Ishikawa (cell line): ENCODE measurements around the gene RIMBP2.

Experiments used
- CEBPB ChIP-seq: IDR thresholded peaks from 2 replicates; pipeline ENCODE4 v1.6.1; 2012
- CREB1 ChIP-seq: IDR thresholded peaks from 2 replicates; pipeline ENCODE4 v1.6.1; 2012; ENCODE audit warnings: low read depth
- EGR1 ChIP-seq: IDR thresholded peaks from 2 replicates; pipeline ENCODE4 v1.6.1; 2012
- EP300 ChIP-seq: IDR thresholded peaks from 2 replicates; pipeline ENCODE4 v1.6.1; 2012; ENCODE audit warnings: borderline replicate concordance
- FOXM1 ChIP-seq: IDR thresholded peaks from 2 replicates; pipeline ENCODE4 v1.6.1; 2012; ENCODE audit warnings: low read depth, borderline replicate concordance
- NFIC ChIP-seq: IDR thresholded peaks from 2 replicates; pipeline ENCODE4 v1.6.1; 2012
- RAD21 ChIP-seq: IDR thresholded peaks from 2 replicates; pipeline ENCODE4 v1.6.1; 2012; ENCODE audit warnings: low read depth
- TAF1 ChIP-seq: IDR thresholded peaks from 2 replicates; pipeline ENCODE4 v1.6.1; 2012; ENCODE audit warnings: low read depth, mild to moderate bottlenecking
- TCF12 ChIP-seq: IDR thresholded peaks from 2 replicates; pipeline ENCODE4 v1.6.1; 2012; ENCODE audit warnings: low read depth
- TEAD4 ChIP-seq: IDR thresholded peaks from 2 replicates; pipeline ENCODE4 v1.6.1; 2012
- YY1 ChIP-seq: IDR thresholded peaks from 2 replicates; pipeline ENCODE4 v1.6.1; 2012; ENCODE audit warnings: low read depth
- ZBTB7A ChIP-seq: IDR thresholded peaks from 2 replicates; pipeline ENCODE4 v1.6.1; 2012; ENCODE audit warnings: low read depth
- TF ChIP-seq, protein P1 (sequence below): IDR thresholded peaks from 2 replicates; pipeline ENCODE4 v1.6.1; 2012
- TF ChIP-seq, protein P2 (sequence below): IDR thresholded peaks from 2 replicates; pipeline ENCODE4 v1.6.1; 2012
- TF ChIP-seq, protein P3 (sequence below): IDR thresholded peaks from 2 replicates; pipeline ENCODE4 v1.6.1; 2012; ENCODE audit warnings: low read depth, mild to moderate bottlenecking

Gene RIMBP2

DNA sequence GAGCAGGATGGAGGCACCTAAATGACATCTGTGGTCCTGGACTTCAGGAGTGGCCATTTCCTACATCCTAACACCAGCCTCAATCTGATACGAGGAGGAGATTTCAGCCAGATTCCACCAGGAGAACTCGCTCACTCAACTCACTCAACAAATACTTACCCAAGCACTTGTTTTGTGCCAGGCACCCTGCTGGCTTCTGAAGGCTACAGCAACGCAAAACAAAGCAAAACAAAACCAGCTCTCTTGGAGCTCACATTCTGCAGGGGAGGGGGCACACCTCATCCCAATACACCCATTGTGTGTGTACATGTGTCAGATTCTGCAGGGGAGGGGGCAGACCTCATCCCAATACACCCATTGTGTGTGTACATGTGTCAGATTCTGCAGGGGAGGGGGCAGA, 233.7 kb downstream of the RIMBP2 start:
- TF ChIP-seq EP300 (no peak), TCF12 (no peak), ZBTB7A (no peak), NFIC (no peak), CREB1 (no peak), CEBPB (no peak), FOXM1 (no peak), YY1 (no peak), TAF1 (no peak), EGR1 (no peak), TEAD4 (no peak), RAD21 (no peak)
- TF ChIP-seq, protein P1, sequence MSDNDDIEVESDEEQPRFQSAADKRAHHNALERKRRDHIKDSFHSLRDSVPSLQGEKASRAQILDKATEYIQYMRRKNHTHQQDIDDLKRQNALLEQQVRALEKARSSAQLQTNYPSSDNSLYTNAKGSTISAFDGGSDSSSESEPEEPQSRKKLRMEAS: no peak
- TF ChIP-seq, protein P2, sequence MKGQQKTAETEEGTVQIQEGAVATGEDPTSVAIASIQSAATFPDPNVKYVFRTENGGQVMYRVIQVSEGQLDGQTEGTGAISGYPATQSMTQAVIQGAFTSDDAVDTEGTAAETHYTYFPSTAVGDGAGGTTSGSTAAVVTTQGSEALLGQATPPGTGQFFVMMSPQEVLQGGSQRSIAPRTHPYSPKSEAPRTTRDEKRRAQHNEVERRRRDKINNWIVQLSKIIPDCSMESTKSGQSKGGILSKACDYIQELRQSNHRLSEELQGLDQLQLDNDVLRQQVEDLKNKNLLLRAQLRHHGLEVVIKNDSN: no peak
- TF ChIP-seq, protein P3, sequence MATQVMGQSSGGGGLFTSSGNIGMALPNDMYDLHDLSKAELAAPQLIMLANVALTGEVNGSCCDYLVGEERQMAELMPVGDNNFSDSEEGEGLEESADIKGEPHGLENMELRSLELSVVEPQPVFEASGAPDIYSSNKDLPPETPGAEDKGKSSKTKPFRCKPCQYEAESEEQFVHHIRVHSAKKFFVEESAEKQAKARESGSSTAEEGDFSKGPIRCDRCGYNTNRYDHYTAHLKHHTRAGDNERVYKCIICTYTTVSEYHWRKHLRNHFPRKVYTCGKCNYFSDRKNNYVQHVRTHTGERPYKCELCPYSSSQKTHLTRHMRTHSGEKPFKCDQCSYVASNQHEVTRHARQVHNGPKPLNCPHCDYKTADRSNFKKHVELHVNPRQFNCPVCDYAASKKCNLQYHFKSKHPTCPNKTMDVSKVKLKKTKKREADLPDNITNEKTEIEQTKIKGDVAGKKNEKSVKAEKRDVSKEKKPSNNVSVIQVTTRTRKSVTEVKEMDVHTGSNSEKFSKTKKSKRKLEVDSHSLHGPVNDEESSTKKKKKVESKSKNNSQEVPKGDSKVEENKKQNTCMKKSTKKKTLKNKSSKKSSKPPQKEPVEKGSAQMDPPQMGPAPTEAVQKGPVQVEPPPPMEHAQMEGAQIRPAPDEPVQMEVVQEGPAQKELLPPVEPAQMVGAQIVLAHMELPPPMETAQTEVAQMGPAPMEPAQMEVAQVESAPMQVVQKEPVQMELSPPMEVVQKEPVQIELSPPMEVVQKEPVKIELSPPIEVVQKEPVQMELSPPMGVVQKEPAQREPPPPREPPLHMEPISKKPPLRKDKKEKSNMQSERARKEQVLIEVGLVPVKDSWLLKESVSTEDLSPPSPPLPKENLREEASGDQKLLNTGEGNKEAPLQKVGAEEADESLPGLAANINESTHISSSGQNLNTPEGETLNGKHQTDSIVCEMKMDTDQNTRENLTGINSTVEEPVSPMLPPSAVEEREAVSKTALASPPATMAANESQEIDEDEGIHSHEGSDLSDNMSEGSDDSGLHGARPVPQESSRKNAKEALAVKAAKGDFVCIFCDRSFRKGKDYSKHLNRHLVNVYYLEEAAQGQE: no peak

DNA sequence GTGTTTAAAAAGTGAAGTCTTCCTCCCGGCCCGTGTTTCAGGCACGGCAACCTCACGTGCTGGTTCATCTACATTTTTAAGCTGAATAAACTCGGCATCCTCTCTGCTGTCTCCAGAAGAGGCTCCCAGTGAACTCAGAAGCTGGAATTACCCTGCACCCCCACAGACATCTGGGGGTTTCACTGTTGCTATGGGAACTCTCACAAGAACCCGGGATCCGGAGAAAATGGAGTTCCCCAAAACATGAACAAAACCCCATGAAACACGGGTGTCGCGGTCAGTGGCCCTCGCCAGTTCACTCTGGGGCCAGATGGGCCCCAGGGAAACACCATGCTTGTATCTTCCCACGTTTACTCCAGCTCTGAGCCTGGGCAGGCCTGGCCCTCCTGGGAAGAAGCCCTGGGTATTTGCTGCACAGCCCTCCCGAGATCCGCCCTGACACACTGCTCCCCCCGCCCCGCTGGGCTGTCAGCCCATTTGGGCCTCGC, 234.7 kb downstream of the RIMBP2 start:
- TF ChIP-seq TEAD4: no peak
- no peak for TF ChIP-seq TAF1
- TF ChIP-seq EGR1: no peak
- TF ChIP-seq CEBPB: no peak
- TF ChIP-seq ZBTB7A: no peak
- TF ChIP-seq RAD21: no peak
- TF ChIP-seq, protein P1: no peak
- TF ChIP-seq, protein P2: no peak
- no peak for TF ChIP-seq FOXM1
- TF ChIP-seq, protein P3: no peak
- TF ChIP-seq NFIC: no peak
- TF ChIP-seq EP300: no peak
- no peak for TF ChIP-seq CREB1

DNA sequence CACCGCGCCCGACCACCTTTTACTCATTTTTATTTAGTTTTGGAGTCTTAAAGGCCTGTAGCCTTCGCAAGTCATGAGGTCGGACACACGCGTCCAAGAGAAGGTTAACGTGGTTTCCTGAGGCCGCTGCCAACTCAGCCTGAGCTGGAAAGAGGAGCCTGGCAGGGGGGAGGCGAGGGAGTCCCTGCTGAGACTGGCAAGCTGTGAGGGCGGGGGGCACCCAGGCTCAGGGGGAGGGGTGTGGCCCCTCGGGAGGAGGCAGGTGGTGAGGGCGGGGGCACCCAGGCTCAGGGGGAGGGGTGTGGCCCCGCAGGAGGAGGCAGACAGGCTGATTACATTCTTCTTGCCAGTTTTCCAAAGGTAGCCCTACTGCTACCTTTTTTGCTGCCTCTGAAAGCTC, 235.2 kb downstream of the RIMBP2 start:
- TF ChIP-seq TEAD4 (no peak), FOXM1 (no peak), CREB1 (no peak), NFIC (no peak), RAD21 (no peak), ZBTB7A (no peak), EP300 (no peak), CEBPB (no peak), TCF12 (no peak), EGR1 (no peak), YY1 (no peak), TAF1 (no peak)
- TF ChIP-seq, protein P1: no peak
- TF ChIP-seq, protein P2: no peak

DNA sequence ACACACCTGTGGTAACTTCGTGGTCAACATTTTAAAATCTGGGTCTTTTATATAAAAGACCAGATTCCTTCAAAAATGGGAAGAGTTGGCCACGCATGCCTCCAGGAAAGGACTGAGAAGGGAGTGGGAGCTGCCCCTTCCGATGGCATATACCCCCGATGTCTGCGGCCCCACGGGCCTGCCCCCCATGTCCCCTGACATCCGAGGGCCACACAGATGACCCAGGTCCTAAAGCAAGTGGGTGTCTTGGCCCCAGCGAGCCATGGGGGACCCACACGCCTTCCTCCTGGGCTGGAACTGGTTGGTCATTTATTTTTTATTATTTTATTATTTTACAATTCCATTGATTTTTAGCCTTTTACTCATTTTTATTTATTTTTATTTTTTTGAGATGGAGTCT, 235.9 kb downstream of the RIMBP2 start:
- TF ChIP-seq RAD21 (no peak), EGR1 (no peak), CEBPB (no peak), FOXM1 (no peak), CREB1 (no peak), NFIC (no peak), YY1 (no peak), TAF1 (no peak)
- TF ChIP-seq, protein P3: no peak
